GM12874 (cell line): Measurements from ENCODE around the gene CCDC192.

Experiments
- CTCF ChIP-seq: IDR thresholded peaks from 2 replicates; pipeline ENCODE4 v1.5.1; 2011; ENCODE audit warnings: low read depth, mild to moderate bottlenecking, control low read depth, low read length, moderate library complexity; ENCODE audit not compliant: insufficient read depth

Gene CCDC192

GRCh38 chr5:127671218-127671617 lies 32.0 kb upstream of the CCDC192 start:
- no peak for TF ChIP-seq CTCF

- TF ChIP-seq CTCF = no peak
Observed at GRCh38 chr5:127673117-127673800, 29.9 kb upstream of the CCDC192 start.

GRCh38 chr5:127680595-127680994 lies 22.6 kb upstream of the CCDC192 start:
- TF ChIP-seq CTCF = no peak

- no peak for TF ChIP-seq CTCF
Observed at GRCh38 chr5:127683008-127683407, 20.2 kb upstream of the CCDC192 start.

GRCh38 chr5:127684726-127685467 lies 18.3 kb upstream of the CCDC192 start:
- TF ChIP-seq CTCF = no peak

GRCh38 chr5:127685662-127686061 lies 17.5 kb upstream of the CCDC192 start:
- TF ChIP-seq CTCF = no peak

GRCh38 chr5:127686424-127686823 lies 16.8 kb upstream of the CCDC192 start:
- no peak for TF ChIP-seq CTCF
